Stimulated activated CD4-positive, alpha-beta T cell treated with anti-CD3 and anti-CD28 coated beads, Interleukin-12 subunit alpha, Interleukin-12 subunit beta, amount 100 ng/mL, for 24 hours (primary cell): ENCODE measurements around the gene ALPK3.

Experiments
- DNase-seq, 2 experiments: peaks; one replicate each; pipeline ENCODE4 v3.0.0-alpha.2; 2020; ENCODE audit warnings: low read depth in 2 of 2

Gene ALPK3

DNA sequence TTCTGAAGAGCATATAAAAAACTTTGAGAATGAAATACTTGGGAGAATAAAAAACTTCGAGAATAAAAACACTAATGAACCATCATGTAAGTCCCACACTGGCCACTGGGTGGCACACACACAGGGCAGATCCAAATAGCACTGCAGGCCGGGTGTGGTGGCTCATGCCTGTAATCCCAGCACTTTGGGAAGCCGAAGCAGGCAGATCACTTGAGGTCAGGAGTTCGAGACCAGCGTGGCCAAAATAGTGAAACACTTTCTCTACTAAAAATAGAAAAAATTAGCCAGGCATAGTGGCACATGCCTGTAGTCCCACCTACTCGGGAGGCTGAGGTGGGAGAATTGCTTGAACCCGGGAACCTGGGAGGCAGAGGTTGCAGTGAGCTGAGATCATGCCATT lies 28.5 kb downstream of the ALPK3 start:
- DNase-seq: peak; percentile 5 to 42

DNA sequence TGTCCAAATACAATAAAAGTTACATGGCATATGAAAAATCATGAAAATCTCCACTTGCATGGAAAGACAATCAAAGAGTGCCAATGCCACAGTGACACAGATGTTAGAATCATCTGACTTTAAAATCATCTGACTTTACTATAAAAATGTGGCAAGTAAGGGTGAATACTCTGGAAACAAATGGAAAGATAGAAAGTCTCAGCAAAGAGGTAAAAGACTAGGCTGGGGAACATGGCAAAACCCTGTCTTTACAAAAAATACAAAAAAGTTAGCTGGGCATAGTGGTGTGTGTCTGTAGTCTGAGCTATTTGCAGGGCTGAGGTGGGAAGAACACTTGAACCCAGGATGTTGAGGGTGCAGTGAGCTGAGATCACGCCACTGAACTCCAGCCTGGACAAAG lies 29.1 kb downstream of the ALPK3 start:
- no peak for DNase-seq

DNA sequence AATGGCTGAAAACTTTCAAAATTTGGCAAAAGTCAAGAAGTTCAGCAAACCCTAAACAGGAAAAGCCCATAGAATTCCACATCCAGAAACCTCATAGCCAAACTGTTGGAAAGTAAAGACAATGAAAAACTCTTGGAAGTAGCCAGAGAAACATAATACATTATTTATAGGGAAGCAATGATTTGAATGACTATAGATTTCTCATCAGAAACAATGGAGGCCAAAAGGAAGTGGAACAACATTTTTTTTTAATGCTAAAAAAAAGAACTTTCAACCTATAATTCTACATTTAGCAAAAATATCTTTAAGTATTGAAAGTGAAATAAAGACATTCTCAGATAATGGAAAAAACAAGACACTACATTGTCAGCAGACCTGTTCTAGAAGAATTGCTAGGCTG lies 30.2 kb downstream of the ALPK3 start:
- no peak for DNase-seq

DNA sequence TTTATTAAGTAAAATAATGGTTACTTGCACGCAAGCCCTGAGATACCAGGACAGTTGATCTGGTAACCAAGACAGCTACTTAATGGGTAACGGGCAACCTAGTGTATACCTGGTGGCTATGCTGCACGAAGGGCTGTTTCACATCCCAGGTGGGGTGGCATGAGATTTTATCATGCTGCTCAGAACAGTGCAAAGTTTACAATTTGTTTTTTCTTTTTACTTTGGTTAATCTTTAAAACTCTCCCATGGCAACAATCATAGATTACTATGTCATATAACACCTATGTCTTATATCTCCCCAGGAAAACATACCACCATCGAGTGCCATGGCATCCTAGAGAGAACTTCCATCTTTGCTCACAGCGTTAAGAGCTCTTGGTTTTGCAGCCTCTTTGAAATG lies 35.1 kb downstream of the ALPK3 start:
- DNase-seq: no peak

DNA sequence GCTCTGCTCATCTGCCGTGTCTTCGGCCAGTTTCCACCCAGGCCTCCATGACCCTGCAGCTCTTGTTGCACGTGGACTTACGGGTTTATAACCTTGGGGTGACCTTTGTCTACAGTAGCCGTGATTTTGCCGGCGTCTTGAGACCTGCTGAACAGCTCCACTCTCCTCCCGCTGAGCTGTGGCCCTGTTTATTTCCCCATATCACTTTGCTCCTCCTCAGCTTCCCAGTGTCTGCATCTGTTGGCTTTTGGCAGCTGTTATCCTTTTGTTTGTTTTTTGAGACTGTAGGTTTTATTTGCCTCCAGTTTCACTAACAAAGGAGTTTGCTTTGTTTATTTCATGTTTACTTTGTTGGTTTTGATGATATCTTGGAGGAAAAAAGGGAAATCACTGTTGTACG lies 38.0 kb downstream of the ALPK3 start:
- DNase-seq: no peak

DNA sequence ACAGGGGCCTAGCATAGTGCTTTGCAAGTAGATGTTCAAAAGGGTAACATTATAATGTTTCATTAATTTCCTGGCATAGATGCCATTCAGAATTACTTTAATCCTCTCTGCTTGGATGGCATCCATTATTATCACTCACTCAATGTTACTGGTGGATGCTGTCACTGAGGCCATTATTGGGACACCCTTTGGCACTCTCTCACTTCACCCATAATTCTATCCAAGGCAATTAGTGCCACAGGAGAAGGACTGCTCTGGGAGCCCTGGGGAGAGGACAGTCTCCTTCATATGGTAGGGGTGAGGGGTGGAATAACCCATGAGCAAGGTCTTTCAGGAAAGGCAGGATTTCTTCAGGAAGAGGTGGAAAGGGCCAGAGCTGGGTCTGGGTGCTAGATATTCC lies 38.6 kb downstream of the ALPK3 start:
- no peak for DNase-seq

DNA sequence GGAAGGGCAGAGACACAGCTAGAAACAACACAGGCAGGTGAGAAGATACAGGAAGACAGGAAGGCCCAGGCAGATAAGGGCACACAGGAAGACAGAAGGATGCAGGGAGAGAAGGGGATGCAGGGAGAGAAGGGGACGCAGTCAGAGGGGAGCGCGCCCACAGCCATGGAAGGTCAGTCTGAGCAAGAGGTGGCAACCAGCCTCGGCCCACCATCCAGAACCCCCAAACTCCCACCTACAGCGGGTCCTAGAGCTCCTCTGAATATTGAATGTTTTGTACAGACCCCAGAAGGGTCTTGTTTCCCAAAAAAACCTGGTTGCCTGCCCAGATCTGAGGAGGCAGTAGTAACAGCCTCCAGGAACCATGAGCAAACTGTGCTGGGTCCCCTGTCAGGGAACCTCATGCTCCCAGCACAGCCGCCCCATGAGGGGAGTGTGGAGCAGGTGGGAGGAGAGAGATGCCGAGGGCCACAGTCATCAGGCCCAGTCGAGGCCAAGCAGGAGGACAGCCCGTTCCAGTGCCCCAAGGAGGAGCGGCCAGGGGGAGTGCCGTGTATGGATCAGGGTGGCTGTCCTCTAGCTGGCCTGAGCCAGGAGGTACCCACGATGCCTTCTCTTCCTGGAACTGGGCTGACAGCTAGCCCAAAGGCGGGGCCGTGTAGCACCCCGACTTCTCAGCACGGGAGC lies 39.7 kb downstream of the ALPK3 start:
- DNase-seq: no peak

DNA sequence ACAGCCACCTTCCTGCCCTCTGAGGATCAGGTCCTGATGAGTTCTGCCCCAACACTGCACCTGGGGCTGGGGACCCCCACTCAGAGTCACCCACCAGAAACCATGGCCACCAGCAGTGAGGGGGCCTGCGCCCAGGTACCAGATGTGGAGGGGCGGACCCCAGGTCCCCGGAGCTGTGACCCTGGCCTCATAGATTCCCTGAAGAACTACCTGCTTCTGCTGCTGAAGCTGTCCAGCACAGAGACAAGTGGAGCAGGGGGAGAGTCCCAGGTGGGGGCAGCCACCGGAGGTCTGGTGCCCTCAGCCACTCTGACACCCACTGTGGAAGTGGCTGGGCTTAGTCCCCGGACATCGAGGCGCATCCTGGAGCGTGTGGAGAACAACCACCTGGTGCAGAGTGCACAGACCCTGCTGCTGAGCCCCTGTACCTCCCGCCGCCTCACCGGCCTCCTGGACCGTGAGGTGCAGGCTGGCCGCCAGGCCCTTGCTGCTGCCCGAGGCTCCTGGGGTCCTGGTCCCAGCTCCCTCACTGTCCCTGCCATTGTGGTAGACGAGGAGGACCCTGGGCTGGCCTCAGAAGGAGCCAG lies 40.4 kb downstream of the ALPK3 start:
- no peak for DNase-seq

DNA sequence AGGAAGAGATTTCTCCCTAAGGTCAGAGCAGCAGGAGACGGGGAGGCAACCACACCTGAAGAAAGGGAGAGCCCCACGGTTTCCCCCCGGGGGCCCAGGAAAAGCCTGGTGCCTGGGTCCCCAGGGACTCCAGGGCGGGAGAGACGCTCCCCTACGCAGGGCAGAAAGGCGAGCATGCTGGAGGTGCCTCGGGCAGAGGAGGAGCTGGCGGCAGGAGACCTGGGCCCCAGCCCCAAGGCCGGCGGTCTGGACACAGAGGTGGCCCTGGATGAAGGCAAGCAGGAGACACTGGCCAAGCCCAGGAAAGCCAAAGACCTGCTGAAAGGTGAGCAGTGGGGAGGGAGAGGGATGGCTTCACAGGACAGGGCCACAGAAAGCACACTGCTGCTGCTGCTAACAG lies 41.1 kb downstream of the ALPK3 start:
- no peak for DNase-seq

DNA sequence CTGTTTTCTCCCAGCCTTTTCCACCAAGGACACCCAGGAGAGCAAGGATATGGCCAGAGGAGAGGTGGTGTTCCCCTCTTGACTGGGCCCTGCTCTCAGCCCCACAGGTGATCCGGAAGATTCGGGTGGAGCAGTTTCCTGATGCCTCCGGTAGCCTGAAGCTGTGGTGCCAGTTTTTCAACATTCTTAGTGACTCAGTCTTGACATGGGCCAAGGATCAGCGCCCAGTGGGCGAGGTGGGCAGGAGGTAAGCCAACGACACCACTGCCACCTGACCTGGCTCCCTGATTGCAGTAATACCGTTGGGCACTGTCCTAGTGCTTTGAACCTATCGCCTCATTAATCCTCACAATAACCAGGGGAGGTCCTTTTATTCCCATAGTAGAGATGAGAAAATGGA lies 42.0 kb downstream of the ALPK3 start:
- DNase-seq: no peak

DNA sequence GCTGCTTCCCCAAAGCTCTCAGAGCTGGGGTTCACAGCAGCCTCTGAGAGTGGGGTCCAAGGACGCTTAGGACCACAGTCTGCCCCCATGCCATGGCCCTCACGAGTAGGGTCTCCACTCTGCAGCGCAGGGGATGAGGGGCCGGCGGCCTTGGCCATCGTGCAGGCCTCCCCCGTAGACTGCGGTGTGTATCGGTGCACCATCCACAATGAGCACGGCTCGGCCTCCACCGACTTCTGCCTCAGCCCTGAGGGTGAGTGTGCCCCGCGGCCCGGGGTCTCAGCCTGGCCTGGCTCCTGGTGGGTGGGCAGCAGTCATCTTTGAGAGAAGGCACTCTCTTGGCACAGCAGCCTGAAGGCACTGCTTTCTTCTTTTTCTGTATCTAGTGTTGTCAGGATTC lies 42.5 kb downstream of the ALPK3 start:
- DNase-seq: no peak

DNA sequence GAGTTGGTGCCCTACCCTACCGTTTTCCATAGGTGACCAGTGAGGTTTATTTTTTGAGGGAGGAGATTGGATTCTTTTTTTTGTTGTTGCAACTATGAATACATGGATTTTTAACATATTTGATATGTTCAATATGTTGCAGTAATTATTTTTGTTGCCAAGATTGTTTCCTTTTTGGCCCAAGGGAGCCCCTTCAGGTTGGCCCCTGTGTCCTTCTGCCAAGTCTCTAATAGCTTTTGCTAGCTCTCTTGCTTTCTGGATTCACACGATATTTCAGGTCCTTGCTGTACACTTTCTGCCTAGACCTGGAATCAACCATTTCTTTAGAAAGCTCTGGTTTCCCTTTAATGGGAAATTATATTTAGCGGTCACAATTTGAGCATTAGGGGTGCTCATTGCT lies 44.6 kb downstream of the ALPK3 start:
- no peak for DNase-seq

DNA sequence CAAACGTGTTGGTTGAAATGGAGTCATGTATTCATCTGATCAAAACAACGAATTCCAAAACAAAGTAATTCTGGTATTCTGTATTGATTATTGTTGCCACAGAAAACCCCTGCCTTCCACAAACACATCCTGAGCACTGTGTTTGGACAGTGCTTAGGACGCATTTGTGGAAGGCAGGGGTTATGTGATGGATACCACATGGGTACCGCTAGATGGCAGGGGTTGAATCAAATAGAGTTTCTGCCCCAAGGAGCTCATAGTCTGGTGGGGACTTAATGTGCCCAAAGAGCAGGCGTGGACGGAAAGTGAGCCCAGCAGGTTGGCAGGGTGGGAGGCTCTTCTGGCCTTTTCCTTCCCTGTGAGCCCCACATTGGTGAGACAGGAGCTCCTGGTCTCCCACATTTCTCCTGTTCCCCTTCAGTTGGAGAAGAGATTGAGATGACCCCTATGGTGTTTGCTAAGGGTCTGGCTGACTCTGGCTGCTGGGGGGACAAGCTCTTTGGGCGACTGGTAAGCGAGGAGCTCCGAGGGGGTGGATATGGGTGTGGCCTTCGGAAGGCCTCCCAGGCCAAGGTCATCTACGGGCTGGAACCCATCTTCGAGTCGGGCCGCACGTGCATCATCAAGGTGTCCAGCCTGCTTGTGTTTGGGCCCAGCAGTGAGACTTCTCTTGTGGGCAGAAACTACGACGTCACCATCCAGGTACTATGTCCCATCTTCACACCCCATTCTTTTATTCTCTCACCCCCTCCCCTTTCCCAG lies 45.2 kb downstream of the ALPK3 start:
- no peak for DNase-seq

DNA sequence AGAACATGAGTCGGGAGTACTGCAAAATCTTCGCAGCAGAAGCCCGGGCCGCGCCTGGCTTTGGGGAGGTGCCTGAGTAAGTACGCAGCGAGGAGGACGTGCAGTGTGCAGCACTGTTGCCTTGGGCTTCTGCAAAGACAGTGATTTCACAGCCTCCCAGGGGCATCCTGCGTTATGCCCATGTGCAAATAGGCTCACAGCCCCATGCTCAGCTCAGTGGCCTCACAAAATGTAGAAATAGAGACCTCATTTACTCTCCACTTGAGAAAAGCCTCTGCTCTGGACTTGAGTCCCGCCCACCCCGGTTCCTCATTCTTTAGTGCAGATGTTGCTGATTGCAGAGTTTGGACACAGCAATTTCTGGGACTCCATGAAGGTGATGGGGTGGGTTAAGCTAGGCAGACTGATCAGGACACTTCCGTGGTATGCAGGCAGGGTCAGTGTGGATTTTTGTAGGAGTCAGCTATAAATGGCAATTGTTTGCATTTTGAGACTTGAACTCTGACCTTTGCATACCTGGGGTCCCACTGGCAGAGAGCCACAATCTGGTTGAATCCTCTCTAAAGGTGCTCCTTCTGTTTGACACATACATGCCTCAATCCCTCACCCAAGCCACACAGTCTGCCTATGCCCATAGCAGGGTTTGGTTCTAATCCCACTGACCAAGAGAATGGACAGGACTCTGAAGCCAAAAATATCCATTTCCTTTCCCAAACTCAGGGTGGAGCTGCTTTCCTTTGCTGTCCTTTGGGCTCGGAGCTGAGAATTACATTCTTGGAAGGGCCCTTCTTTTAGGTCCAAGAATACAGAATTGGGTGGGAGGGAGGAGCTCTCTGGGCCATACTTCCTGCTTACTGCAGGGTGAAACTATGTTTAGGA lies 46.6 kb downstream of the ALPK3 start:
- DNase-seq: no peak

DNA sequence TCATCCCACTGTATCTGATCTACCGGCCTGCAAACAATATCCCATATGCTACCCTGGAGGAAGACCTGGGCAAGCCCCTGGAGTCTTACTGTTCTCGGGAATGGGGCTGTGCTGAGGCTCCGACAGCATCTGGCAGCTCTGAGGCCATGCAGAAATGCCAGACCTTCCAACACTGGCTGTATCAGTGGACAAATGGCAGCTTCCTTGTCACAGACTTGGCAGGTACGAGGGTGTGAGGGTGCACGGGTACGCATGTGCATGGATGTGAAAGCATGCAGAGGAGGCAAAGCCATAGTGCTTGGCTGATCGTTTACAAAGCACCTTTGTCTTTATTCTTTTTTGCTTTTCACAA lies 47.3 kb downstream of the ALPK3 start:
- DNase-seq: no peak

DNA sequence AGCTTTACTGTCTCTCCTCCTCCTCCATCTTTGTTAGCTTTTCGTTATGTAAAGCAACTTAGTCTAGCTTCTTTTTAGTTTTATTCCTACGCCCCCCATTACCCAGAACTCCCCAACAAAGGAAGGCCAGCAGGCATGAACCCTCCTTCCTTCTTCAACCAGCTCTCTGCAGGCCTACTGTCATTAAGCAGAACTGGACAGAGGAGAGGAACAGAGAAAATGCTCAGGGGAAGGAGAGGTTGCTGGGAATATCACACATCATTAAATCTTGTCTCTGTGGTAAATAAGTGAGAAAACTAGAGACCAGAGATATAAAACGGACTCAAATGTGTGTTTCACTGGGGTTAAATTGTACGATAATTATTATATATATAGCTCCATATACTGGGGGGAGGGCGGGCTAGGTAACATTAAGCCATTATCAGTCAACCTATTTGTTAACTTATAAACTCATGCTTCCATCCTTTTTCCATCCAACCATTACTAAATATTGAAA lies 48.0 kb downstream of the ALPK3 start:
- DNase-seq: no peak

DNA sequence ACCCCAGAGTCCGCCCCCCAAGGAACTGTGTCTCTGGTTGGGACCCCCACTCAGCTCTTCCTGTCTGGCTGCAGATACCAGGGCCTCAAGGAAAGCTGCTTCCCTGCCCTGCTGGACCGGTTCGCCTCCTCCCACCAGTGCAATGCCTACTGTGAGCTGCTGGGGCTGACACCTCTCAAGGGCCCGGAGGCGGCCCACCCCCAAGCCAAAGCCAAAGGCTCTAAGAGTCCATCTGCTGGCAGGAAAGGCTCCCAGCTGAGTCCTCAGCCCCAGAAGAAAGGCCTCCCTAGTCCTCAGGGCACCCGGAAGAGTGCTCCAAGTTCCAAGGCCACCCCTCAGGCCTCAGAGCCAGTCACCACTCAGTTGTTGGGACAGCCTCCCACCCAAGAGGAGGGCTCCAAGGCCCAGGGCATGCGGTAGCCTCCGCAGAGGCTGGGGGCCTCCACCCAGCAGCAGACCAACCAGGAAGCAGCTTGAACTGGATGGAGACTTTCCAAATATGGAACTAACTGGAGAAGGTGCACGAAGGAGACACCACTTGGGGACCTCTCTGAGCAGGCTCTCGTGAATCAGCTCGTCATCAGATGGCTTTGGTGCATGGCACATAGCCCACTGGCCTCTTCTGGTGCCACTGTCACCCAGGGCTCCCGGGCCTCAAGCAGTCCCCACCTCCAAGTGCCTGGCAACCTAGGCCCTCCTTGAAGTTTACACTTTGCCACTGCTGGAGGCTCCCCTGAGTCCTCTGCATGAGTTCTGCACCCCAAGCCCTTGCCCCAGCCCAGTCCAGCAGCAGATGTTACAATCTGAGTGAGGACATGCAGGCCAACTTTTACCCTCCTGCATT lies 51.1 kb downstream of the ALPK3 start:
- no peak for DNase-seq

DNA sequence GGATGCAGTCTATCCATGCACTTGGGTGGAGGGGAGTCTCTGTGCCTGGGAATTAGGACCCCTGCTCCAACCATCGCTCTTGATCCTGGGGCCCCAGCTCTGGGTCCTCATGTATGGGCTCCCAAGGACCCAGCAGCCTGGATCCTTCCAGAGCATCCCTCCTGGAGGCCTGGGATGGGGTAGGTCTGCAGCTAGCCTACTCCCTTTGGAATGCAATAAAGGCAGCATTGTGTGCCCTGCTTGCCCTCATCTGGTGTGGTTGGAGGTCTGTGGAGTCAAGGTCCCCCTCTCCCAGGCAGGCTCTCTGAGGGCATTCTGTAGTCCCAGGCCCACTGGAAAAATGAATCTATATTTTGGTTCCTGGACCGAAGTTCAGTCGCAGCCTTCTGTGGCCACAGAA lies 52.4 kb downstream of the ALPK3 start:
- DNase-seq: no peak

DNA sequence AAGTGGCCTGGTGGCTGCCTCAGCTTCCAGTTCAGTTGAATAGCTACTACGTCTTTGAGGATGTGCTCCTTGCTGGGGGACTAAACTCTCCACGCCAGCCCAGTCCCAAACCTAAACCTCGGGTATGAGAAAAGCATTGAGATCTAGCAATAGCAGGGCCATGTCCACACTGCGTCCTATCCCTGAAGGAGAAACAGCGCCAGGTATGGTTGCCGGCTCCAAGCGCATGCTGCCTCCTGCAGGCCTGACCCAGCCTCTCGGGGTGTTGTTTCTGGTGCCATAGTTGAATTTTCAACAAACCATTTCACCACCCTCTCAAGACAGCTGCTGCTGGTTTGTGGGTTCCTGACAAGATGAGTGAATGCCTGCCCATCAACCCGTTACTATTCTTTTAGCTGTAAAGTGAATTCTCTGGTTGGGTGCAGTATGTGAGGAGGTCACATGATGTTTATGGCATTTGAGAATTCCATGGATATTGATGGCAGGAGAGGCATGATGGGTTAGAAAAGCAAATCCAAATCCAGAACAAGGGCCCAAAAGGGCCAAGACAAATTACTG lies 54.4 kb downstream of the ALPK3 start:
- no peak for DNase-seq

DNA sequence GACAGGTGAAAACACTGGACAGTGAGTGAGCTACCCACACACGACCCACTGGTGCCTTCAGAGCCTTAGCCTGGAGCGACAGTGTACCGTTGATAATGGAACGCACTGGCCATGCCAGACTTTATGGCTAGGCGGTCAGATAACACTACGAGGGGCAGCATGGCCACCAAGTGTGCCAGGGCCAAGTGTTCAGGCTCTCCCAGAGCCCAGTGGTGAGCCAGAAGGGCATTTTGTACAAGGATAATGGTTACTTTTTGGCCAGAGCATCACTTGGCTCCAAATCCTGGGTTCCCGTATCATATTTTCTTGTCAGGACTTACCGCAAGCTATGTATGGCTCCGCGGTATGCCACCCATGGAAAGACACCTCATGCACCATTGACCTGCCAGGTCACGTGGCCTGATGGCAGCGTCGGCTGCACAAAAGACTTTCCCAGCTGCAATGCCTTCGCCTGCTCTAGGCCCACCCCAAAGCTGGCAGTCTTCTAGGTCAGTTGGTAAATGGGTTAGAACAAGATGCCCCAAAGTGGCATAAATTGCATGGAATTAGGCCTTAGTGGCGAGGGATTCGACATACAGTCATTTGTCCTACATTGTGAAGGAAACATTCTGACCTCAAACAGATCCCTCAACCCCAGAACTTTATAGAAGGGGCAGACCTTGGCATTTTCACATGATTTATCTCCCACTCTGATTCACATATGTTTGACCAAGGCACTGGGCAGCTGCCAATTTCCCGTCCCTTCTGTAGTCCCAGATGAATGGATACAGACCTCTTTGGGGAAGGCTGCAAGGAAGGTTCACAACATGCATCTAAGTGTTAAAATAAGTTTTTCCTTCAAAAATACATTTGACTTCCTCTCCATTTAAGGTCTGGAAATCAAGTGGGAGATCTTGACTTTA lies 55.1 kb downstream of the ALPK3 start:
- DNase-seq: no peak
